Measurements from ENCODE around the gene NARS2. TPM values are rescaled to one million over a fixed set of nuclear protein-coding genes. Genes with fewer than 3 reads are reported as not detected.
"Not testable (repeated sequence)": the region's sequence is repeated elsewhere in the genome, so short reads cannot be mapped to it uniquely, and the experiment has no call there.

The NARS2 gene
- total RNA-seq, 1 donor from 2014 or later, result 11.6 TPM

- no peak for TF ChIP-seq CTCF (IDR thresholded peaks at IDR 0.05)
- H3K36me3 Mint-ChIP-seq (ENCODE audit: unreplicated experiment), result peaks cover 13% of the 10 kb centered on the region
- H3K9me3 Mint-ChIP-seq (ENCODE audit: unreplicated experiment), result no peaks in the 10 kb centered on the region
- no peaks in the 10 kb centered on the region for H3K27me3 Mint-ChIP-seq (ENCODE audit: unreplicated experiment)
- H3K27ac Mint-ChIP-seq (ENCODE audit: unreplicated experiment), result no peak overlapping the region
- peaks cover 23% of the 10 kb centered on the region for H3K4me1 Mint-ChIP-seq (ENCODE audit: unreplicated experiment)
- H3K4me3 Mint-ChIP-seq (ENCODE audit: unreplicated experiment), result no peak overlapping the region
- no peak for DNase-seq (ENCODE audit: extremely low spot score, unreplicated experiment)
Measured at GRCh38 chr11:78570031-78570430, 4.6 kb downstream of the NARS2 start.

- H3K27me3 Mint-ChIP-seq (ENCODE audit: unreplicated experiment), result no peaks in the 10 kb centered on the region
- H3K9me3 Mint-ChIP-seq (ENCODE audit: unreplicated experiment), result no peaks in the 10 kb centered on the region
- TF ChIP-seq CTCF (IDR thresholded peaks at IDR 0.05), result no peak
- peaks cover 20% of the 10 kb centered on the region for H3K4me1 Mint-ChIP-seq (ENCODE audit: unreplicated experiment)
- H3K36me3 Mint-ChIP-seq (ENCODE audit: unreplicated experiment), result peaks cover 13% of the 10 kb centered on the region
- H3K27ac Mint-ChIP-seq (ENCODE audit: unreplicated experiment), result peak overlapping the region; percentile 75
- no peak for DNase-seq (ENCODE audit: extremely low spot score, unreplicated experiment)
- no peak overlapping the region for H3K4me3 Mint-ChIP-seq (ENCODE audit: unreplicated experiment)
Measured at GRCh38 chr11:78567209-78567608, 7.5 kb downstream of the NARS2 start.

- H3K9me3 Mint-ChIP-seq (ENCODE audit: unreplicated experiment), result no peaks in the 10 kb centered on the region
- H3K4me1 Mint-ChIP-seq (ENCODE audit: unreplicated experiment), result peaks cover 42% of the 10 kb centered on the region
- H3K27ac Mint-ChIP-seq (ENCODE audit: unreplicated experiment), result peak overlapping the region; percentile 75
- no peak for DNase-seq (ENCODE audit: extremely low spot score, unreplicated experiment)
- TF ChIP-seq CTCF (IDR thresholded peaks at IDR 0.05), result peak; percentile 74
- H3K27me3 Mint-ChIP-seq (ENCODE audit: unreplicated experiment), result no peaks in the 10 kb centered on the region
- no peak overlapping the region for H3K4me3 Mint-ChIP-seq (ENCODE audit: unreplicated experiment)
- peaks cover 4% of the 10 kb centered on the region for H3K36me3 Mint-ChIP-seq (ENCODE audit: unreplicated experiment)
Measured at GRCh38 chr11:78564490-78565467, 9.9 kb downstream of the NARS2 start.

- not testable (repeated sequence) for H3K4me3 Mint-ChIP-seq (ENCODE audit: unreplicated experiment); H3K36me3 Mint-ChIP-seq (ENCODE audit: unreplicated experiment); DNase-seq (ENCODE audit: extremely low spot score, unreplicated experiment); H3K27me3 Mint-ChIP-seq (ENCODE audit: unreplicated experiment); H3K9me3 Mint-ChIP-seq (ENCODE audit: unreplicated experiment)
- peaks cover 42% of the 10 kb centered on the region for H3K4me1 Mint-ChIP-seq (ENCODE audit: unreplicated experiment)
- peak overlapping the region; percentile 75 for H3K27ac Mint-ChIP-seq (ENCODE audit: unreplicated experiment)
Measured at GRCh38 chr11:78564037-78564436, 10.6 kb downstream of the NARS2 start.

GRCh38 chr11:78563090-78563489 lies 11.6 kb downstream of the NARS2 start:
- H3K4me1 Mint-ChIP-seq (ENCODE audit: unreplicated experiment), result peaks cover 42% of the 10 kb centered on the region
- H3K36me3 Mint-ChIP-seq (ENCODE audit: unreplicated experiment), result peaks cover 11% of the 10 kb centered on the region
- not testable (repeated sequence) for DNase-seq (ENCODE audit: extremely low spot score, unreplicated experiment); H3K4me3 Mint-ChIP-seq (ENCODE audit: unreplicated experiment); H3K9me3 Mint-ChIP-seq (ENCODE audit: unreplicated experiment); H3K27me3 Mint-ChIP-seq (ENCODE audit: unreplicated experiment)
- H3K27ac Mint-ChIP-seq (ENCODE audit: unreplicated experiment), result peak overlapping the region; percentile 90

- DNase-seq (ENCODE audit: extremely low spot score, unreplicated experiment), result no peak
- no peaks in the 10 kb centered on the region for H3K27me3 Mint-ChIP-seq (ENCODE audit: unreplicated experiment)
- peaks cover 13% of the 10 kb centered on the region for H3K36me3 Mint-ChIP-seq (ENCODE audit: unreplicated experiment)
- TF ChIP-seq CTCF (IDR thresholded peaks at IDR 0.05), result no peak
- peaks cover 42% of the 10 kb centered on the region for H3K4me1 Mint-ChIP-seq (ENCODE audit: unreplicated experiment)
- peak overlapping the region; percentile 90 for H3K27ac Mint-ChIP-seq (ENCODE audit: unreplicated experiment)
- no peaks in the 10 kb centered on the region for H3K9me3 Mint-ChIP-seq (ENCODE audit: unreplicated experiment)
- H3K4me3 Mint-ChIP-seq (ENCODE audit: unreplicated experiment), result peak overlapping the region; percentile 50
Measured at GRCh38 chr11:78562398-78562797, 12.3 kb downstream of the NARS2 start.

Data from osteocyte (in vitro differentiated cells).